ENCODE measurements around the gene ASIC2.

DNA sequence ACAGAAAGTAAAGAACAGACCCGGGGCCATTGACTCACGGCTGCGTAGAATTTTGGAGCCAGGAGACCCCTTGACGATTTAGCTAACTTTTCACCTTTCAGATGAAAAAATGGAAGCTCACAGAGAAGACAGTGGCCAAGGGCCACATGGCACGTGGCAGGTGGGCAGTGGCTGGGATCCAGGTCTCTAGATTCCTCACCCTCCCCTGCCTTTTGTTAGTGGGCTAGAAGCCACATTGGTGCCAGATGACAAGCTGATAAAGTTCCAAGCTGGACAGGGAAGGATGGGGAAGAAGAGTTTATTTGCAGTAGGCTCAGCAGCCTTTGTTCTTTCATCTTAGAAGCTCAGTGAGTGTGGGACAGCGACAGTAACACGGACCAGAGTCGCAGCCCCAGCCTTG is 195.7 kb downstream of the ASIC2 start:
- TF ChIP-seq, protein P1, sequence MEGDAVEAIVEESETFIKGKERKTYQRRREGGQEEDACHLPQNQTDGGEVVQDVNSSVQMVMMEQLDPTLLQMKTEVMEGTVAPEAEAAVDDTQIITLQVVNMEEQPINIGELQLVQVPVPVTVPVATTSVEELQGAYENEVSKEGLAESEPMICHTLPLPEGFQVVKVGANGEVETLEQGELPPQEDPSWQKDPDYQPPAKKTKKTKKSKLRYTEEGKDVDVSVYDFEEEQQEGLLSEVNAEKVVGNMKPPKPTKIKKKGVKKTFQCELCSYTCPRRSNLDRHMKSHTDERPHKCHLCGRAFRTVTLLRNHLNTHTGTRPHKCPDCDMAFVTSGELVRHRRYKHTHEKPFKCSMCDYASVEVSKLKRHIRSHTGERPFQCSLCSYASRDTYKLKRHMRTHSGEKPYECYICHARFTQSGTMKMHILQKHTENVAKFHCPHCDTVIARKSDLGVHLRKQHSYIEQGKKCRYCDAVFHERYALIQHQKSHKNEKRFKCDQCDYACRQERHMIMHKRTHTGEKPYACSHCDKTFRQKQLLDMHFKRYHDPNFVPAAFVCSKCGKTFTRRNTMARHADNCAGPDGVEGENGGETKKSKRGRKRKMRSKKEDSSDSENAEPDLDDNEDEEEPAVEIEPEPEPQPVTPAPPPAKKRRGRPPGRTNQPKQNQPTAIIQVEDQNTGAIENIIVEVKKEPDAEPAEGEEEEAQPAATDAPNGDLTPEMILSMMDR (IDR thresholded peaks at IDR 0.05), result no peak
- TF ChIP-seq POLR2A (IDR thresholded peaks at IDR 0.05), result no peak
